GM20000 (cell line): ENCODE data around the gene CCM2L.

Experiments used
- DNase-seq: peaks from one replicate; pipeline ENCODE4 v3.0.0; 2012; ENCODE audit warnings: low spot score
- CTCF ChIP-seq: IDR thresholded peaks from 2 replicates; pipeline ENCODE4 v1.5.1; 2012; ENCODE audit warnings: mild to moderate bottlenecking, control low read depth; ENCODE audit errors: extremely low read depth, missing control alignments

The CCM2L gene

DNA sequence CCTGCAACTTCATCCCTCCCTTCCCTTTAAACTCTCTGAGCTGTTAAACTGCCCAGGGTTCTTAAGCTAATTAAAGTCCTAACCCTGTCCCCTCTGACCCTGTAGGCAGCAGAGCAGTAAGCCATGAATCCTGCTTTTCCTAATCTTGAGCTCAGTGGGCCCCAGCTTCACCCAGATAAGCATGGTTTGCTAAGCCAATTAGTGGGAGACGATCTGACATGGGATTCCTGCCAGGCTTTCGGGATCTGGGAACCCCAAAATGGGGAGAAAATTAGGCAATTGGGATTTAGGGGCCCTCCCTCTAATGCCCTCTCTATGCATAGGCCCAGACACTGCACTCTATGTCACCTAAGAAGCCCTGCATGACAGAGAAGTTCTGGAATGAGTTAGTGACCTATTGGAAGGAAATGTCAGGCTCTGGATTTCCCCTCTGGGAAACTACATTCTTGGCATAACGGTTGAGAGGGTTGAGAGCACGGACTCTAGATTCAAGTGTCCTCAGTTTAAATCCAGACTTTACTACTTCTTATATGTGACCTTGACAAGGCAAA is 37.7 kb upstream of the CCM2L start:
- no peak for DNase-seq

DNA sequence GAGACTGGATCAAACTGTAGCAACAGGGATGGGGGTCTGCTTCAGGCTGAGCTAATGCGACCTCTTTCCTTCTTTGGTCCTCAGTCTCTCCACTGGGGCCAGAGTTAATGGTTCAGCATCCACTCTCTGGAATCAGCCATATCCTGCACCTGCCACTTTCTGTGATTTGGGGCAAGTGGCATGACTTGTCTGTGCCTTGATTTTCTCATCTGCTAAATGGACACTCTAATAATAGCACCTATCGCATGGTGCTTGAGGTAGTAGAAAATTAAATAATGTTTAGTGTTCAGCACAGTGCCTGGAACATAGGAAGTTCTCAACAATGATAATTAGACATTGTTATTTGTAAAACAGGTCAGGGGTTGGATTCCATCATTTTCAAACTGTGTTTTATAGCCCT is 35.9 kb upstream of the CCM2L start:
- no peak for DNase-seq
- TF ChIP-seq CTCF = no peak

More for the DNA sequence above, 37.7 kb upstream of the CCM2L start:
- no peak for TF ChIP-seq CTCF

DNA sequence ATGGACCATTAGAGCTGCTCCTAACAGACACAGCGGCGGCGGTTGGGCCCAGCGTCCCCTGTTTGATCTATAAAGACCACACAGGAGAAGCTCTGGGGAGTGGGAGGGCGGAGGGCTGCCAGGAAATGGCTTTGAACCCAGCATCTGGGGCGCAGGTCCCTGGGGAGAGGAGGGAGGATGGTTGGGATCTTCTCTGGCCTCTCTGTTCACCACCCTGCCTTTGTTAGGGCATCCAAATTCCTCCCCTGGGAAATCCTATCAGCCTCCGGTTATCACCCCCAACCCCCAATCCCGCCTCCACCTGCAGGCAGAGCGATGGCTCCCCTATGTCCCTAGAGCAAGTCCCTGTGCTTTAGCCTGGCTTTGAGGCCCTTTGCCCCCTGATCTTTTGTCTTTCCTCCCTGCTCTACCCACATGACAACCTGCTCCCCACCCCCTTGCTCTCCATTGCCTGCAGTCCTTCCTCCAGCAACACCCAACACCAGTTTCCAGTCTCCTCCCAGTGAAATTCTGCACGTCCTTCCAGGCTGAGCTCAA is 35.2 kb upstream of the CCM2L start:
- TF ChIP-seq CTCF = no peak
- DNase-seq = no peak

- TF ChIP-seq CTCF = no peak
These were observed 34.4 kb upstream of the CCM2L start for GRCh38 chr20:31975874-31976273.

GRCh38 chr20:31977080-31977479 is 33.2 kb upstream of the CCM2L start:
- no peak for TF ChIP-seq CTCF
- no peak for DNase-seq

More at GRCh38 chr20:31975874-31976273, 34.4 kb upstream of the CCM2L start:
- no peak for DNase-seq

DNA sequence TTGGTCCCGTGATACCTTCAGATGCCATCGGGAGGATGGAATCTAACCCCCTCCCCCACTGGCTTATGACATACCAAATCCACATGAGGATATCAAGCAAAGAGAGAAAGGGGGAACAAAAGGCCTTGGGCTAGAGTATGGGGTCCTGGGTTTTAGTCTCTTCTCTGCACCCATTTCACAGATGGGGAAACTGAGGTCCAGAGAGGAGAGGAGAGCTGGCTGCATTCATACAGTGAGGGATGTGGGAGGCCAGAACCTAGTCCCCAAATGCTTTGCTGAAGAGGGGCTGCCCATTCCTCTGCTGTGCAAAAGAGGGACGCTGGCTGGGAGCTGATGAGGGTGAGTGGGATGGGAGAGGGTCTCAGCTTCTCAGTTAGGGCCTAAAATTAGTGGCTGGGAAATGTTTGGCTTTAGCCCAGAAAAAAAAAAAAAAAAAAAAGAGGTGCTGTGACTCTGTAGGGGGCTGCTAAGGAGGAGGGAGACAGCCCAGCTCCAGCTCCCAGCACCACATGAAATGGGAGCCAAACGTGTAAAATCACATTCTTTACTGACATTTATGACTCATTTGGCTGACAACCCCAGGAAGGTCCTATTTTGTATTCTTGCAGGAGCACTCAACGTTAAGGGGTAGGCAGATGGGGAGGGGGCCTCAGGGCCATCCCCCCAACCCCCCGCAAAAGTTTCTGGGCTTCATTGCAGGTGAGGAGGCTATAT is 30.4 kb upstream of the CCM2L start:
- no peak for DNase-seq
- no peak for TF ChIP-seq CTCF

GRCh38 chr20:31981784-31982183 is 28.5 kb upstream of the CCM2L start:
- no peak for TF ChIP-seq CTCF
- DNase-seq = no peak
